HG03558 (cell line): ENCODE measurements around the gene GTF2A1L.
"Not testable (repeated sequence)": the region's sequence is repeated elsewhere in the genome, so short reads cannot be mapped to it uniquely, and the experiment has no call there.

Source experiments
- ATAC-seq: cut with Tn5 transposase; IDR thresholded peaks from one replicate; pipeline ENCODE4 v1.9.1; 2021; ENCODE audit warnings: moderate number of reproducible peaks; ENCODE audit not compliant: unreplicated experiment; ENCODE audit errors: extremely low read depth

Gene GTF2A1L

GRCh38 chr2:48695991-48696390 lies 78.3 kb downstream of the GTF2A1L start:
- ATAC-seq, result no peak

GRCh38 chr2:48696881-48697280 lies 79.2 kb downstream of the GTF2A1L start:
- ATAC-seq, result no peak

GRCh38 chr2:48699348-48699930 lies 81.8 kb downstream of the GTF2A1L start:
- ATAC-seq, result no peak

GRCh38 chr2:48703621-48704020 lies 86.0 kb downstream of the GTF2A1L start:
- not testable (repeated sequence) for ATAC-seq

- ATAC-seq, result no peak
Observed at GRCh38 chr2:48707466-48707865, 89.8 kb downstream of the GTF2A1L start.

- ATAC-seq, result no peak
Observed at GRCh38 chr2:48709096-48710034, 91.7 kb downstream of the GTF2A1L start.

GRCh38 chr2:48711343-48711742 lies 93.7 kb downstream of the GTF2A1L start:
- ATAC-seq, result no peak

- no peak for ATAC-seq
Observed at GRCh38 chr2:48712151-48712550, 94.5 kb downstream of the GTF2A1L start.

GRCh38 chr2:48713647-48714046 lies 96.0 kb downstream of the GTF2A1L start:
- ATAC-seq, result no peak

- no peak for ATAC-seq
Observed at GRCh38 chr2:48714245-48714644, 96.6 kb downstream of the GTF2A1L start.

GRCh38 chr2:48715042-48715899 lies 97.6 kb downstream of the GTF2A1L start:
- ATAC-seq, result no peak

- ATAC-seq, result no peak
Observed at GRCh38 chr2:48715956-48716355, 98.3 kb downstream of the GTF2A1L start.

- ATAC-seq, result no peak
Observed at GRCh38 chr2:48717846-48718245, 100.2 kb downstream of the GTF2A1L start.

GRCh38 chr2:48719480-48720177 lies 102.0 kb downstream of the GTF2A1L start:
- ATAC-seq, result no peak

GRCh38 chr2:48721158-48721557 lies 103.5 kb downstream of the GTF2A1L start:
- ATAC-seq, result no peak

- ATAC-seq, result no peak
Observed at GRCh38 chr2:48722391-48722790, 104.7 kb downstream of the GTF2A1L start.

GRCh38 chr2:48723129-48723528 lies 105.5 kb downstream of the GTF2A1L start:
- ATAC-seq, result no peak

- ATAC-seq, result no peak
Observed at GRCh38 chr2:48724278-48724677, 106.6 kb downstream of the GTF2A1L start.

GRCh38 chr2:48725696-48726494 lies 108.2 kb downstream of the GTF2A1L start:
- no peak for ATAC-seq
